ENCODE data around the gene TCAP.

TCAP gene

DNA sequence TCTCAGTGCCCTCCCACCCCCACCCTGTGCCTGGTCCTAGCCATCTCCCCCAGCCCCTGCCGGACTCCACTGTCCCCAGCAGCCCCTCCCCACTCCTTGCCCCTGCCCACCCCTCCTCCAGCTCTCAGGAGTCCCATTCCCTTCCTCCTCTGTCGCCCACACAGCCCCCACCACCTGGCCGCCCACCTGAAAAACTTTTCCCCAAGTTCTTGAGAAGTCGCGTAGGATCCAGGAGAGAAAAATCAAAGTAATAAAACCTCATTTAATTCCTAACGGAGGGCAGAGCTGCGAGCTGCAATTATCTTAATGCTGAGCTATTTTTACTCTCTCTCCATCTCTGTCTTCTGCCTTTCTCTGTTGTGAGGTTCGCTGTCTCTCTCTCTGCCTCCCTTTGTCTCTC is 40.8 kb upstream of the TCAP start:
- H3K4me3 ChIP-seq (ENCODE audit: low read depth in 1 of 2, low read length in 1 of 2), result no peak overlapping the region
- no peak overlapping the region for H3K27ac ChIP-seq
- H3K27me3 ChIP-seq, result peaks cover 83% of the 10 kb centered on the region
- peaks cover 23 to 39% of the 10 kb centered on the region in 2 experiments for H3K4me1 ChIP-seq (ENCODE audit: control insufficient read depth in 1 of 2, insufficient read depth in 1 of 2, low read depth in 1 of 2, low read length in 1 of 2)
- H3K9me3 ChIP-seq, result no peaks in the 10 kb centered on the region
- H3K36me3 ChIP-seq, result no peaks in the 10 kb centered on the region
- TF ChIP-seq CTCF (IDR thresholded peaks at IDR 0.05), result no peak

- Histone ChIP-seq H3K4me3 (ENCODE audit: low read depth in 1 of 2, low read length in 1 of 2) (no peak overlapping the region), H3K27me3 (peaks cover 73% of the 10 kb centered on the region), H3K4me1 (ENCODE audit: control insufficient read depth in 1 of 2, insufficient read depth in 1 of 2, low read depth in 1 of 2, low read length in 1 of 2) (peaks cover 32 to 49% of the 10 kb centered on the region in 2 experiments), H3K36me3 (no peaks in the 10 kb centered on the region), H3K9me3 (no peaks in the 10 kb centered on the region), H3K27ac (no peak overlapping the region)
- no peak for TF ChIP-seq CTCF (IDR thresholded peaks at IDR 0.05)
Measured at GRCh38 chr17:39625198-39625785, 39.9 kb upstream of the TCAP start.

GRCh38 chr17:39626171-39627046 is 38.7 kb upstream of the TCAP start, which contains the start of gene PPP1R1B:
PPP1R1B (plus strand) TSS chr17:39626952; CDS start chr17:39627393, 441 bp downstream.
- no peaks in the 10 kb centered on the region for H3K36me3 ChIP-seq
- H3K27ac ChIP-seq, result no peak within 1 kb of the TSS
- peaks cover 62% of the 10 kb centered on the region for H3K27me3 ChIP-seq
- TF ChIP-seq CTCF (IDR thresholded peaks at IDR 0.05), result no peak
- H3K4me1 ChIP-seq (ENCODE audit: control insufficient read depth in 1 of 2, insufficient read depth in 1 of 2, low read depth in 1 of 2, low read length in 1 of 2), result peaks cover 44 to 60% of the 10 kb centered on the region in 2 experiments
- no peaks in the 10 kb centered on the region for H3K9me3 ChIP-seq
- H3K4me3 ChIP-seq (ENCODE audit: low read depth in 1 of 2, low read length in 1 of 2), result peak within 1 kb of the TSS in 1 of 2 experiments; percentile 21

- H3K27me3 ChIP-seq, result peaks cover 54% of the 10 kb centered on the region
- peaks cover 49 to 62% of the 10 kb centered on the region in 2 experiments for H3K4me1 ChIP-seq (ENCODE audit: control insufficient read depth in 1 of 2, insufficient read depth in 1 of 2, low read depth in 1 of 2, low read length in 1 of 2)
- no peaks in the 10 kb centered on the region for H3K36me3 ChIP-seq
- no peak overlapping the region for H3K27ac ChIP-seq
- TF ChIP-seq CTCF (IDR thresholded peaks at IDR 0.05), result no peak
- H3K4me3 ChIP-seq (ENCODE audit: low read depth in 1 of 2, low read length in 1 of 2), result peak overlapping the region in 1 of 2 experiments; percentile 21
- H3K9me3 ChIP-seq, result no peaks in the 10 kb centered on the region
Measured at GRCh38 chr17:39627047-39627711, 38.0 kb upstream of the TCAP start.

GRCh38 chr17:39627712-39628516 is 37.2 kb upstream of the TCAP start:
- H3K36me3 ChIP-seq, result no peaks in the 10 kb centered on the region
- no peak overlapping the region for H3K27ac ChIP-seq
- H3K27me3 ChIP-seq, result peaks cover 54% of the 10 kb centered on the region
- peaks cover 53 to 67% of the 10 kb centered on the region in 2 experiments for H3K4me1 ChIP-seq (ENCODE audit: control insufficient read depth in 1 of 2, insufficient read depth in 1 of 2, low read depth in 1 of 2, low read length in 1 of 2)
- H3K9me3 ChIP-seq, result no peaks in the 10 kb centered on the region
- H3K4me3 ChIP-seq (ENCODE audit: low read depth in 1 of 2, low read length in 1 of 2), result no peak overlapping the region
- TF ChIP-seq CTCF (IDR thresholded peaks at IDR 0.05), result no peak
